DMS 273 treated with DMSO at 0.1 percent for 48 hours (cell line): ENCODE data around the gene LRP1-AS.
A peak's percentile ranks its signal among the peaks of the same experiment; 100 is the strongest.

Source experiments
- DNase-seq: peaks from one replicate; lab custom pipeline; 2025; lab: John Stamatoyannopoulos, UW

LRP1-AS gene

DNA sequence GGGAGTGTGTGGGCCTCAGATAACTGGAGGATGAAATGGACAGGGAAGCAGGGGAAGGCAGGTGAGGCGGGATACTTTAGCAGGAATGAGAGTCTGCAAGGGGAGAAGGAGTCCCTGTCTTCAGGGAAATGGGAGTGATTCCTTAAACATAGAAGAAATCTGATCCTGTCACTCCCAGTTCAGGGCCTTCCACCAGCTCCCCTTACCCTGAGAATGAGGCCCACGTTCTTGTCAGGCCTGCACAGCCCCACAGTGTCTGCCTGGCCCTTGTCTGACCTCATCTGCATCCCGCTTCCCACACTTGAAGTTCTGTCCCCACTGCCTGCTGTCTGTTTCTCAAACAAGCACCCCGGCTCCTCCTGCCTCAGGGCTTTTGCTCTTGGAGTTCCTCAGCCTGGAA lies 12.6 kb upstream of the LRP1-AS start:
- no peak for DNase-seq

GRCh38 chr12:57159311-57159710 lies 11.9 kb upstream of the LRP1-AS start:
- DNase-seq = peak; percentile 15

DNA sequence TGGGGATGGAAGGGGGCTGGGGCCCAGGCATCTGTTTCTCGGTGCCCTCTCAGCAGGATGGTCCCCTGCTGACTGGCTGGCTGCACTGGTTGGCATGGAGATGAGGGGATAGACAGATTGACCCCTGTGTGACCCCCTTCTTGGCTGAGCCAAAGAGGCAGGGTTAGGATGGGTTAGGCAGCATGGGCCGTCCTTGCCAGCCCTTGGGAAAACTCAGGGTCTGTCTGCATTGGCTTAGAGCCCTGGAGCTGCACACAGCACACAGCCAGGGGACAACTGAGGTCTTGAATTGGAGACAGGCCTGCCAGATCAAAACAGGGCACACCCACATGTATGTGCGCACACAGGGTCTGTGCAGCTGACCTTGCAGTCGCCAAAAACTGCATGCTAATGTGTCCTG lies 11.2 kb upstream of the LRP1-AS start:
- no peak for DNase-seq

- DNase-seq = no peak
These were observed 10.8 kb upstream of the LRP1-AS start for GRCh38 chr12:57158186-57158585.

DNA sequence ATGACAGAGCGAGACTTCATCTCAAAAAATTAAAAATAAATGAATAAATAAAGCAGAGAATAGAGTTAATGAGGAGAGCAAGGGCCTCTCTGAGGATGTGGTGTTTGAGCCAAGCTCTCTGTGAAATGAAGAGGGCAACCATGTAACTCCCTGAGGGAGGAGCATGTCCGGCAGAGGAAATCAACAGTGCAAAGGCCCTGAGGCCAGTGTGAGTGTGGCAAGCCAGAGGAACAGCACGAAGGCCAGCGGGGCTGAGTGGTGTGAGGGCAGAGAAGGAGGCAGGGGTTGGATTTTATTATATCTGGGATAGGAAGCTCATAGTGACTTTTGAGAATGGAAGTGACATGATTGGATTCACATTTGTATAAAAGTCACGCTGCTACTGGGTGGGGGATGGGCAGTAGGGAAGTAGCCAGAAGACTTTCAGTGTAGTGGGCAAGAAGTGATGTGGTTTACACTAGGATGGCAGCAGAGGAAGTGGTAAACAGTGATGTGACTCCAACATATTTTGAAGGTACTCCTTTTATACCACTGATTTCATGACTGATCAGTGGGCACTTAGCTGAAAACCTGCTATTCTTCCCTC lies 10.3 kb upstream of the LRP1-AS start:
- no peak for DNase-seq

DNA sequence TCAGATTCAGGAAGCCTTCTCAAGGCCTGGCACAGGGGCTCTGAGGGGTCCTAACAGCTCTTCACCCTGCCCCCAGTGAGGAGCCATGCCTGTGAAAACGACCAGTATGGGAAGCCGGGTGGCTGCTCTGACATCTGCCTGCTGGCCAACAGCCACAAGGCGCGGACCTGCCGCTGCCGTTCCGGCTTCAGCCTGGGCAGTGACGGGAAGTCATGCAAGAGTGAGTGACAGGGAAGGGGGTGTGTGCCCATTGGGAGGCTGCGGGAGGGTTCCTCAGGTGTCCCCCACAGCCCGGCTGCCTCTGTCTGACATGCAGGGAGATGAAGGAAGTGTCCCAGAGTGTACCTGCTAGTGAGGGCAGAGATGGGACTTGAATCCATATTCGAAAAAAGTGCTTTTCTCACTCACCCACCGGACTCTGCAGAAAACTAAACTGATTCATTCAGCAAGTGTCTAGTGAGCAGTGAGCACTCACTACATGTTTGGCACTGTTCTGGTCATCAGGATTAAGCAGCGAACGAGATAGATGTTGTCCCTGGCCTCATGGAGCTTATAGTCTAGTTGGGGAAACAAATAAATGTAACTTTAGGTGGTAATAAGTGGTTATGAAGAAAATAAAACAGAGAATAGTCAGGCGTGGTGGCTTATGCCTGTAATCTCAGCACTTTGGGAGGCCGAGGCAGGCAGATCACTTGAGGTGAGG lies 9.4 kb upstream of the LRP1-AS start:
- DNase-seq = no peak

- DNase-seq = no peak
These were observed 7.5 kb upstream of the LRP1-AS start for GRCh38 chr12:57154804-57155434.

- no peak for DNase-seq
These were observed 6.7 kb upstream of the LRP1-AS start for GRCh38 chr12:57154076-57154475.

GRCh38 chr12:57153415-57153997 lies 6.1 kb upstream of the LRP1-AS start:
- no peak for DNase-seq

- DNase-seq = no peak
These were observed 5.2 kb upstream of the LRP1-AS start for GRCh38 chr12:57152639-57153038.

- no peak for DNase-seq
These were observed 4.6 kb upstream of the LRP1-AS start for GRCh38 chr12:57151741-57152630.

DNA sequence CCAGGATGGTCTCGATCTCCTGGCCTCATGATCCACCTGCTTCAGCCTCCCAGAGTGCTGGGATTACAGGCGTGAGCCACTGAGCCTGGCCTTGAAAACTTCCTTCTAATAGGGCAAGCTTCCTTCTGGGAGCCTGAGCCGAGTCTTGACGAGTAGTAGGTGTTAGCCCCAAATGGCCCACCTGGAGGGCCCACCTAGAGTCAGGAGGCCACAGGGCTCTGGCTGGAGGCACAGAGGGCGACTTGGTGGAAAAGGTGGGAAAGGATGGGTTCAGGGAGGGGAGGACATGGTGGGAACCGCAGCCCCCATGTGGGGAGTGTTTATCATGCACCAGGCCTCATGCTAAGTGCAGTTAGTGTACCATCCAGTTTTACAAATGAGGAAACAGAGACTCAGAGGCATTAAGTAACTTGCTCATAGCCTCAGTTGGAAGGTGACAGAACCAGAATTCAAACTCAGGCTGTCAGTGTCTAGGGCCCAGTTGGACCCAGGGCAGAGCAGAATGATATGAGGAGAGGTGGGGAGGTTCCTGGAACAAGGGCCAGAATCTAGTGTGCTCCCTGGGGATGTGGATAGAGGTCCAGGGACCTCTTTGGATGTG lies 3.1 kb upstream of the LRP1-AS start:
- no peak for DNase-seq

- DNase-seq = no peak
These were observed 2.0 kb upstream of the LRP1-AS start for GRCh38 chr12:57149245-57149900.

DNA sequence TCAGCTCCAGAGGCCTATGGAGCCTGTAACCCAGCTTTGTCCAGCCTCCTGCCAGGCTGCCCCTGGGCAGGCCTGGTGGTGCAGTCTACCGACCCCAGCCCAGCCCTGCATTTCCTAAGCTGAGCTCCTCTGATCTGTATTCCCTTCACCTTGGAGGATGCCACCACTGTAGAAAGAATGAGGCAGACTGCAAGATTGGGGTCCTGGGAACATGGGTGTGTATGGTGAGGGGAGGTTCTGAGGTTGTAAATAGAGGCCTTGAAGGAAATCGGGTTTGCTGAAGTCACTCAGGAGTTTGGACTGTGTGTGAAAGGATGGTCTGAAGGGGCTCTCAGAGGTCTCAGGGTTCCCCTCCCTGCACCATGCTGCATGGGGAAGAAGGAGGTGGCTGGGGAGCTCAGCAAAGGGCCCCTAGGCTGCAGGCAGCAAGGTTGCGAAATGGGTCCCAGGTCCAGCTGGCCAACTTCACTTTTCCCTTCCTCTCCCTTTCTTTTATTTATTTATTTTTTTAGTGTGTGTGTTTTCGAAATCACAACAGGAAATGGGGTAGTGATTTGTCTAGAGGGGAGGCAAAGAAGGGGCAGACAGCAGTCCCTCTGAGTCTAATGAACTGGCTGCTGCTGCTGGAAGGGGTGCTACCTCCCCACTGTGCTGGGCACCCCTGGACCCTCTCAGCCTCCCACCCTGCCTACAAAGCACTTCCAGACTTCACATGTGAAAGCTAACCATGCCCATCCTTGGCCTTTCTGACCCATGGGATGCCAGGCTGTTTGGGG lies 1.2 kb upstream of the LRP1-AS start:
- DNase-seq = no peak

GRCh38 chr12:57146092-57146491 lies 1.3 kb downstream of the LRP1-AS start:
- no peak for DNase-seq

GRCh38 chr12:57145460-57146059 lies 1.9 kb downstream of the LRP1-AS start:
- no peak for DNase-seq

GRCh38 chr12:57143454-57143853 lies 4.0 kb downstream of the LRP1-AS start:
- DNase-seq = no peak

GRCh38 chr12:57142727-57143126 lies 4.7 kb downstream of the LRP1-AS start:
- DNase-seq = no peak

- DNase-seq = no peak
These were observed 5.3 kb downstream of the LRP1-AS start for GRCh38 chr12:57142121-57142520.

DNA sequence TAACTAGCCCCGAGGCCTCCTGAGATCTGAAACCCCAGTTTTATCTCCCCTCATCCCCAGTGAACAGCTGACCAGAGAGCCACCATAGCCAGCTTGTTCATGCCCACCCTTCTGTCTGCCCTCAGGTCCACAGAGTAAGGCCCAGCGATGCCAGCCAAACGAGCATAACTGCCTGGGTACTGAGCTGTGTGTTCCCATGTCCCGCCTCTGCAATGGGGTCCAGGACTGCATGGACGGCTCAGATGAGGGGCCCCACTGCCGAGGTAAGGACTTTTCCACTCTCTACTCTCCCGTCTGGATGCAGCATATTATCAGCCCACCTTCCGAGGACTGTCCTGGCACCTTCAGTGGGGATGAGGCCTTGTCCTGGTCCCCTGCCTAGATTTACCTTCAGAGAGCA lies 6.2 kb downstream of the LRP1-AS start:
- DNase-seq = no peak
